SU-DHL-6 (cell line): ENCODE measurements around the gene USP8.

Experiments
- CTCF ChIP-seq: fragments of 200-600 bp; sonication (generic); IDR thresholded peaks from one replicate; pipeline ENCODE4 v1.5.1; 2017; ENCODE audit warnings: antibody characterized with exemption, mild to moderate bottlenecking, low read length, moderate library complexity; ENCODE audit not compliant: insufficient read depth, poor library complexity, severe bottlenecking
- EZH2phosphoT487 ChIP-seq: fragments of 200-600 bp; sonication (generic), shearing (Covaris generic); conservative IDR thresholded peaks from 2 replicates; pipeline ENCODE4 v1.6.1; 2018; ENCODE audit warnings: mild to moderate bottlenecking, antibody characterized with exemption, low read length, moderate library complexity, mixed read lengths

- TF ChIP-seq CTCF (no peak), EZH2phosphoT487 (no peak)
Observed at GRCh38 chr15:50493625-50494024, 69.4 kb downstream of the USP8 start.
